Femur (tissue), 1 donor: ENCODE results near the gene BCAR3.

Experiments
- DNase-seq: peaks from one replicate; pipeline ENCODE4 v3.0.0-alpha.2; 2017

The BCAR3 gene

GRCh38 chr1:93614541-93614940 lies 67.1 kb downstream of the BCAR3 start:
- DNase-seq = no peak

- DNase-seq = peak; percentile 72
Measured at GRCh38 chr1:93613898-93614297, 67.7 kb downstream of the BCAR3 start.

GRCh38 chr1:93612510-93612909 lies 69.1 kb downstream of the BCAR3 start:
- DNase-seq = no peak

GRCh38 chr1:93611668-93612067 lies 70.0 kb downstream of the BCAR3 start:
- DNase-seq = no peak

GRCh38 chr1:93609536-93609935 lies 72.1 kb downstream of the BCAR3 start:
- no peak for DNase-seq

- DNase-seq = peak; percentile 75
Measured at GRCh38 chr1:93608187-93609109, 73.2 kb downstream of the BCAR3 start.

- no peak for DNase-seq
Measured at GRCh38 chr1:93607814-93608186, 73.8 kb downstream of the BCAR3 start.

GRCh38 chr1:93605812-93606512 lies 75.7 kb downstream of the BCAR3 start:
- no peak for DNase-seq

- DNase-seq = no peak
Measured at GRCh38 chr1:93605026-93605568, 76.5 kb downstream of the BCAR3 start.

- DNase-seq = no peak
Measured at GRCh38 chr1:93604411-93604810, 77.2 kb downstream of the BCAR3 start.

- no peak for DNase-seq
Measured at GRCh38 chr1:93603601-93604000, 78.0 kb downstream of the BCAR3 start.

- no peak for DNase-seq
Measured at GRCh38 chr1:93603106-93603505, 78.5 kb downstream of the BCAR3 start.

GRCh38 chr1:93602101-93602500 lies 79.5 kb downstream of the BCAR3 start:
- no peak for DNase-seq

GRCh38 chr1:93601686-93602085 lies 80.0 kb downstream of the BCAR3 start:
- DNase-seq = no peak

- no peak for DNase-seq
Measured at GRCh38 chr1:93600663-93601062, 81.0 kb downstream of the BCAR3 start.

- no peak for DNase-seq
Measured at GRCh38 chr1:93599479-93599878, 82.2 kb downstream of the BCAR3 start.

GRCh38 chr1:93598861-93599439 lies 82.7 kb downstream of the BCAR3 start:
- DNase-seq = no peak

GRCh38 chr1:93598396-93598795 lies 83.2 kb downstream of the BCAR3 start:
- no peak for DNase-seq

- DNase-seq = peak; percentile 86
Measured at GRCh38 chr1:93597709-93598108, 83.9 kb downstream of the BCAR3 start.

GRCh38 chr1:93596329-93597089 lies 85.1 kb downstream of the BCAR3 start:
- DNase-seq = no peak

- no peak for DNase-seq
Measured at GRCh38 chr1:93595743-93596142, 85.9 kb downstream of the BCAR3 start.

- DNase-seq = peak; percentile 79
Measured at GRCh38 chr1:93595266-93595665, 86.4 kb downstream of the BCAR3 start.

- no peak for DNase-seq
Measured at GRCh38 chr1:93594603-93594880, 87.1 kb downstream of the BCAR3 start.
